HepG2 (cell line): ENCODE results near the gene RBFOX1. TPM values are rescaled to one million over a fixed set of nuclear protein-coding genes. Genes with fewer than 3 reads are reported as not detected.
A peak's percentile ranks its signal among the peaks of the same experiment; 100 is the strongest.

Experiments used
- ATAC-seq: fragments of 200-7000 bp; cut with Tn5 transposase; 3 replicates; pipeline ENCODE4 v1.9.1; 2020; ENCODE audit warnings: mild to moderate bottlenecking, moderate library complexity
- BruUV-seq: library from RNA; stranded (reverse); fragments of 400-500 nt; replicated peaks from 2 replicates; lab custom pipeline; 2021; lab: Mats Ljungman, UMichigan
- CTCF ChIA-PET: fragments of 300-600 bp; formaldehyde crosslinking; extraction: SDS; loops from one replicate; lab custom pipeline; 2021; ENCODE audit warnings: low total read pairs, inconsistent platforms, low intra/inter-chr PET ratio; lab: Yijun Ruan, JAX
- POLR2A ChIA-PET: fragments of 350-600 bp; sonication (Branson Sonifier 250); formaldehyde crosslinking; loops from one replicate; lab custom pipeline; 2020; ENCODE audit warnings: antibody characterized with exemption, inconsistent platforms; lab: Yijun Ruan, JAX
- DNase-seq: peaks from one replicate; pipeline ENCODE4 v3.0.0-alpha.2; 2015; ENCODE audit warnings: low spot score
- FAIRE-seq: peaks from 3 replicates; lab custom pipeline; 2011; peaks lifted over from hg19 to GRCh38; lab: Jason Lieb, UNC
- H2AFZ ChIP-seq: one replicate; pipeline ENCODE4 v1.6.1; 2011; ENCODE audit warnings: low read length, inconsistent platforms
- H3K27ac ChIP-seq: fragments of 300-600 bp; 3 replicates; pipeline ENCODE4 v1.8.0; 2011; ENCODE audit warnings: mixed run types, mild to moderate bottlenecking, mixed read lengths, low read length, inconsistent platforms; ENCODE audit not compliant: insufficient read depth; ENCODE audit errors: extremely low read length
- H3K27me3 ChIP-seq, 2 experiments: fragments of 200-600 bp in 1 of 2; 2 replicates in 1 of 2; 3 replicates in 1 of 2; pipeline versions ENCODE4 v1.6.0 to v1.8.0; 2011; ENCODE audit warnings: low read length in 2 of 2, mild to moderate bottlenecking in 2 of 2, moderate library complexity in 2 of 2, inconsistent platforms in 1 of 2; ENCODE audit not compliant: insufficient read depth in 2 of 2, control insufficient read depth in 1 of 2
- H3K36me3 ChIP-seq, 2 experiments: fragments of 200-600 bp in 1 of 2; replicated peaks in 1 of 2; 2 replicates in 1 of 2; 3 replicates in 1 of 2; pipeline versions ENCODE4 v1.5.1 to v1.8.0; 2011; ENCODE audit warnings: low read length in 2 of 2, inconsistent platforms in 1 of 2; ENCODE audit not compliant: insufficient read depth in 2 of 2, control insufficient read depth in 1 of 2
- H3K4me1 ChIP-seq: 2 replicates; pipeline ENCODE4 v1.5.1; 2012; ENCODE audit warnings: low read length, inconsistent platforms; ENCODE audit not compliant: insufficient read depth
- H3K4me2 ChIP-seq: 2 replicates; pipeline ENCODE4 v1.6.0; 2011; ENCODE audit warnings: low read depth, low read length, inconsistent platforms
- H3K4me3 ChIP-seq, 3 experiments: fragments of 200-600 bp in 1 of 3; sonication (generic), shearing (Covaris generic) in 1 of 3; replicated peaks in 1 of 3; 2 replicates each; pipeline ENCODE4 v1.5.1; 2011 to 2016; ENCODE audit warnings: low read length in 3 of 3, inconsistent platforms in 2 of 3, low read depth in 2 of 3, mild to moderate bottlenecking in 2 of 3, control low read depth in 1 of 3, mixed read lengths in 1 of 3; ENCODE audit not compliant: insufficient read depth in 1 of 3
- H3K79me2 ChIP-seq: one replicate; pipeline ENCODE4 v1.6.1; 2011; ENCODE audit warnings: low read length, inconsistent platforms; ENCODE audit not compliant: insufficient read depth
- H3K9ac ChIP-seq: 2 replicates; pipeline ENCODE4 v1.6.0; 2011; ENCODE audit warnings: mild to moderate bottlenecking, low read depth, low read length, inconsistent platforms; ENCODE audit not compliant: insufficient read depth
- H3K9me3 ChIP-seq: 2 replicates; pipeline ENCODE4 v1.5.1; 2012; ENCODE audit warnings: mild to moderate bottlenecking, low read length
- H4K20me1 ChIP-seq: 2 replicates; pipeline ENCODE4 v1.6.0; 2011; ENCODE audit warnings: inconsistent platforms, mild to moderate bottlenecking, low read length, moderate library complexity; ENCODE audit not compliant: insufficient read depth
- CTCF ChIP-seq: sonication (generic); formaldehyde crosslinking; IDR thresholded peaks from 2 replicates; pipeline ENCODE4 v1.5.0; 2020; ENCODE audit warnings: mild to moderate bottlenecking, missing genetic modification reagents, moderate library complexity
- MXI1 ChIP-seq: IDR thresholded peaks from 3 replicates; pipeline ENCODE4 v1.6.1; 2012; ENCODE audit warnings: low read depth, low read length, inconsistent platforms, borderline replicate concordance
- STAT6 ChIP-seq: sonication (generic); formaldehyde crosslinking; IDR thresholded peaks from 2 replicates; pipeline ENCODE4 v1.4.0; 2020; ENCODE audit warnings: missing genetic modification reagents, mild to moderate bottlenecking, borderline replicate concordance
- ZKSCAN1 ChIP-seq: fragments of 150-350 bp; IDR thresholded peaks from 2 replicates; pipeline ENCODE4 v1.6.1; 2014; ENCODE audit warnings: low read length
- ZNF12 ChIP-seq: sonication (generic); formaldehyde crosslinking; IDR thresholded peaks from 2 replicates; pipeline ENCODE4 v1.5.0; 2020; ENCODE audit warnings: missing genetic modification reagents
- ZNF431 ChIP-seq: sonication (generic); formaldehyde crosslinking; IDR thresholded peaks from 2 replicates; pipeline ENCODE4 v1.9.0; 2022; ENCODE audit warnings: missing genetic modification reagents, low read depth, mild to moderate bottlenecking, borderline replicate concordance
- ZNF512B ChIP-seq: sonication (generic); formaldehyde crosslinking; IDR thresholded peaks from 2 replicates; pipeline ENCODE4 v1.5.1; 2020; ENCODE audit warnings: missing genetic modification reagents, mild to moderate bottlenecking, borderline replicate concordance
- ZNF674 ChIP-seq: sonication (generic); formaldehyde crosslinking; IDR thresholded peaks from 2 replicates; pipeline ENCODE4 v1.5.0; 2020; ENCODE audit warnings: low read depth, mild to moderate bottlenecking, missing genetic modification reagents
- ZNF768 ChIP-seq: sonication (generic); formaldehyde crosslinking; IDR thresholded peaks from 2 replicates; pipeline ENCODE4 v1.4.0; 2020; ENCODE audit warnings: missing genetic modification reagents
- WGBS: methylation state at CpG from one replicate; pipeline ENCODE4 v1.1.6; 2017; ENCODE audit warnings: low lambda C conversion rate; 5-methylcytosine and 5-hydroxymethylcytosine counted together
- in situ Hi-C: cut with HindIII; loops from 2 replicates; pipeline ENCODE4 v1.10.0; 2017; ENCODE audit warnings: low pct_unique_long_range_greater_than_20kb; ENCODE audit not compliant: extremely low pct_ligation_motif_present
- intact Hi-C: fragments of 100-400 bp; cut with micrococcal nuclease; formaldehyde crosslinking; loops from one replicate; pipeline ENCODE4 v1.10.0; 2022; ENCODE audit not compliant: unreplicated experiment
- polyA plus RNA-seq, 8 experiments: library from polyadenylated mRNA; depleted of rRNA in 3 of 8; stranded (reverse) in 7 of 8; unstranded in 1 of 8; fragments of >200 nt; fragmentation: Illumina TruSeq in 4 of 8; extraction: Trizol in 4 of 8; gene quantifications; 2 replicates each; pipeline versions ENCODE4 v1.2.1 to v1.2.3, GENCODE V29; 2011 to 2016; ENCODE audit warnings: low read depth in 4 of 8, missing spikeins in 1 of 8, mixed read lengths in 1 of 8; ENCODE audit not compliant: insufficient read depth in 1 of 8
- total RNA-seq, 5 experiments: library from RNA; depleted of rRNA; stranded (reverse); fragments of >200 nt; fragmentation: Illumina TruSeq; extraction: Trizol; gene quantifications; 2 replicates each; pipeline ENCODE4 v1.2.3, GENCODE V29; 2016; ENCODE audit warnings: low read depth in 1 of 5

Gene RBFOX1
- total and polyA plus RNA-seq, 2 of the 13 experiments (the other 11 are each of a cell fraction or from before 2014, with no cell fraction given): not detected

GRCh38 chr16:7321661-7322060, 11.0 kb upstream of the RBFOX1 start:
- ATAC-seq (peak; percentile 46; the same call in 2 of the 3 replicates), DNase-seq (no peak), FAIRE-seq (no peak)
- ChIA-PET POLR2A (no interaction called here), CTCF (no interaction called here)
- Histone ChIP-seq H3K4me3 (no peak overlapping the region), H3K36me3 (no peaks in the 10 kb centered on the region), H3K79me2 (no peaks in the 10 kb centered on the region), H2AFZ (no peak overlapping the region), H3K4me1 (no peaks in the 10 kb centered on the region), H3K4me2 (no peak overlapping the region), H3K9me3 (0 out of 2 replicates have a peak, but pooled peaks cover 6% of the 10 kb centered on the region), H3K27ac (no peak overlapping the region), H3K27me3 (no peaks in the 10 kb centered on the region), H3K9ac (no peak overlapping the region), H4K20me1 (no peaks in the 10 kb centered on the region)
- intact Hi-C loops: no loop called here
- no TSS peak for BruUV-seq
- WGBS: 14% methylated on average over 1 of the region's 1 CpG
- in situ Hi-C loops: no loop called here
- TF ChIP-seq CTCF (CRISPR knock-in tag) (0 out of 2 replicates have a peak, but pooled peaks have one; percentile 12), STAT6 (CRISPR knock-in tag) (no peak)

GRCh38 chr16:7324321-7324720, 8.3 kb upstream of the RBFOX1 start:
- in situ Hi-C loops: no loop called here
- H3K9me3 ChIP-seq: no peaks in the 10 kb centered on the region
- CTCF ChIA-PET: no interaction called here
- no peaks in the 10 kb centered on the region for H4K20me1 ChIP-seq
- POLR2A ChIA-PET: no interaction called here
- H3K36me3 ChIP-seq: no peaks in the 10 kb centered on the region
- H3K27me3 ChIP-seq: peaks cover 0 to 5% of the 10 kb centered on the region in 2 experiments; a peak in 2 of 5 replicates
- no peak overlapping the region for H3K27ac ChIP-seq
- H3K9ac ChIP-seq: no peak overlapping the region
- FAIRE-seq (no peak), DNase-seq (no peak)
- H2AFZ ChIP-seq: no peak overlapping the region
- no peaks in the 10 kb centered on the region for H3K79me2 ChIP-seq
- WGBS: 2% methylated on average over 3 of the region's 3 CpGs
- H3K4me1 ChIP-seq: no peaks in the 10 kb centered on the region
- no peak for TF ChIP-seq ZNF431
- TF ChIP-seq ZNF12 (CRISPR knock-in tag): no peak
- no peak for TF ChIP-seq MXI1
- TF ChIP-seq ZNF768 (CRISPR knock-in tag): no peak
- TF ChIP-seq ZNF674 (CRISPR knock-in tag): no peak
- no peak for TF ChIP-seq ZKSCAN1
- no peak for TF ChIP-seq ZNF512B (CRISPR knock-in tag)
- TF ChIP-seq, all 625 proteins: peak for 0
- intact Hi-C loops: no loop called here
- BruUV-seq: no TSS peak
- H3K4me2 ChIP-seq: no peak overlapping the region
- no peak for ATAC-seq
- no peak overlapping the region for H3K4me3 ChIP-seq
